Measurements from ENCODE around the gene RBBP4. TPM values are rescaled to one million over a fixed set of nuclear protein-coding genes. Genes with fewer than 3 reads are reported as not detected.

Gene RBBP4
- total and polyA plus RNA-seq, 2 of the 13 experiments (the other 11 are each of a cell fraction or from before 2014, with no cell fraction given): 64.4 to 166 TPM

- TF ChIP-seq ZNF710 (CRISPR knock-in tag; IDR thresholded peaks at IDR 0.05; ENCODE audit: borderline replicate concordance): 0 out of 2 replicates have a peak, but pooled peaks have one; percentile 22
- no peak for TF ChIP-seq ATF2 (CRISPR knock-in tag; IDR thresholded peaks at IDR 0.05)
- peak; percentile 80; the same call in 1 of the 2 replicates for TF ChIP-seq SNAI1 (CRISPR knock-in tag; IDR thresholded peaks at IDR 0.05; ENCODE audit: borderline replicate concordance)
- no peak for TF ChIP-seq CENPX (CRISPR knock-in tag; IDR thresholded peaks at IDR 0.05)
- TF ChIP-seq HIVEP1 (CRISPR knock-in tag; IDR thresholded peaks at IDR 0.05): peak; percentile 52; the same call in 1 of the 2 replicates
- TF ChIP-seq ARNT2 (CRISPR knock-in tag; IDR thresholded peaks at IDR 0.05; ENCODE audit: low read depth): peak; percentile 39; the same call in 1 of the 2 replicates
- no peak; the same call in 1 of the 2 replicates for TF ChIP-seq ZNF784 (CRISPR knock-in tag; IDR thresholded peaks at IDR 0.05; ENCODE audit: borderline replicate concordance)
- 0 out of 2 replicates have a peak, but pooled peaks have one; percentile 44 for TF ChIP-seq ERF (CRISPR knock-in tag; IDR thresholded peaks at IDR 0.05)
- TF ChIP-seq ZNF333 (CRISPR knock-in tag; IDR thresholded peaks at IDR 0.05; ENCODE audit: borderline replicate concordance): 0 out of 2 replicates have a peak, but pooled peaks have one; percentile 73
- TF ChIP-seq ZNF180 (CRISPR knock-in tag; IDR thresholded peaks at IDR 0.05; ENCODE audit: borderline replicate concordance, low read depth): no peak
- no peak for TF ChIP-seq ZNF512 (CRISPR knock-in tag; IDR thresholded peaks at IDR 0.05)
- TF ChIP-seq ZBTB34 (CRISPR knock-in tag; IDR thresholded peaks at IDR 0.05): 0 out of 2 replicates have a peak, but pooled peaks have one; percentile 37
- TF ChIP-seq PHF20 (CRISPR knock-in tag; IDR thresholded peaks at IDR 0.05): 0 out of 2 replicates have a peak, but pooled peaks have one; percentile 19
- TF ChIP-seq ZNF724P (CRISPR knock-in tag; IDR thresholded peaks at IDR 0.05; ENCODE audit: borderline replicate concordance): peak; percentile 29; the same call in 1 of the 2 replicates
- TF ChIP-seq ZNF572 (CRISPR knock-in tag; IDR thresholded peaks at IDR 0.05): peak; percentile 9; the same call in 1 of the 2 replicates
- TF ChIP-seq ZBTB10 (CRISPR knock-in tag; IDR thresholded peaks at IDR 0.05; ENCODE audit: borderline replicate concordance): 0 out of 2 replicates have a peak, but pooled peaks have one; percentile 38
Observed at GRCh38 chr1:32695098-32695904, 44.3 kb downstream of the RBBP4 start (continued).
